VCaP (cell line): Measurements from ENCODE around the gene LLGL2.

Experiments
- H3K27ac ChIP-seq: fragments of 450-650 bp; 2 replicates; pipeline ENCODE4 v1.5.1; 2017
- TF ChIP-seq, protein P1 (sequence below): fragments of 450-650 bp; conservative IDR thresholded peaks from 2 replicates; pipeline ENCODE4 v1.5.1; 2017; ENCODE audit warnings: mild to moderate bottlenecking, moderate library complexity

Gene LLGL2

DNA sequence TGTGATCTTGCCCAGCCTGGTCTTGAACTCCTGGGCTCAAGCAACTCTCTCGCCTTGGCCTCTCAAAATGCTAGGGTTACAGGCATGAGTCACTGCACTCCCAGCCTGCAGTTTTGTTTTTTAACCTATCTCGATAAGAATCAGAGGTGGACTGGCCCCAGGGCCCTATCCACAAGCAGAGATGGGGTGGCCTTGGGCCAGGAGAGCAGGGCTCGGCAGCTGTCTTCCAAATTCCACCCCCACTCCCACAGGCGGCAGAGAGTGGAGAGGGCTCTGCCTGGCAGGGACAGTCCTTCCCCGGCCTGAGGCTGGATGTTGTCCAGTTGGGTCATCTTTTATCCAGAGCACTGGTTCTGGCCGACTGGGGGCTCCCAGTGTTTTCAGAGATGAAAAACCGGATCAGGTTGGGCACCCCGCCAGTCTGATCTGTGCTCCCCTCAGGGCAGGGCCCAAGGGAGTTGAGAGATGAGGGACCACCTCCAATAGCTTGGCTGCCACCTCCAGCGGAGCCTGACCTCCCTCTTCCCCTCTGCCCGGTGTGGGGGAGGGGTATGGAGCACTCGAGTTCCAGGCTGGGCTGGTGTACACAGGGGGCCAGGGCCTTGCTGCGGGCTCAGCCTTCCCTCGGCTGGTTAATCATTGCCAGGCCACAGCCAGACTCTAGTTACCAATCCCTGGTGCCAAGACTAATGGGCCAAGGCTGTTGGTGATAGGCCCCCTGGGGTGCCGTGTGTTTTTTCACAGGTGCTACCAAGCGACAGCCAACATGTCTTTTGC lies 31.8 kb downstream of the LLGL2 start:
- TF ChIP-seq, protein P1, sequence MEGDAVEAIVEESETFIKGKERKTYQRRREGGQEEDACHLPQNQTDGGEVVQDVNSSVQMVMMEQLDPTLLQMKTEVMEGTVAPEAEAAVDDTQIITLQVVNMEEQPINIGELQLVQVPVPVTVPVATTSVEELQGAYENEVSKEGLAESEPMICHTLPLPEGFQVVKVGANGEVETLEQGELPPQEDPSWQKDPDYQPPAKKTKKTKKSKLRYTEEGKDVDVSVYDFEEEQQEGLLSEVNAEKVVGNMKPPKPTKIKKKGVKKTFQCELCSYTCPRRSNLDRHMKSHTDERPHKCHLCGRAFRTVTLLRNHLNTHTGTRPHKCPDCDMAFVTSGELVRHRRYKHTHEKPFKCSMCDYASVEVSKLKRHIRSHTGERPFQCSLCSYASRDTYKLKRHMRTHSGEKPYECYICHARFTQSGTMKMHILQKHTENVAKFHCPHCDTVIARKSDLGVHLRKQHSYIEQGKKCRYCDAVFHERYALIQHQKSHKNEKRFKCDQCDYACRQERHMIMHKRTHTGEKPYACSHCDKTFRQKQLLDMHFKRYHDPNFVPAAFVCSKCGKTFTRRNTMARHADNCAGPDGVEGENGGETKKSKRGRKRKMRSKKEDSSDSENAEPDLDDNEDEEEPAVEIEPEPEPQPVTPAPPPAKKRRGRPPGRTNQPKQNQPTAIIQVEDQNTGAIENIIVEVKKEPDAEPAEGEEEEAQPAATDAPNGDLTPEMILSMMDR = no peak
- H3K27ac ChIP-seq = no peak overlapping the region; the same call in 1 of the 2 replicates

DNA sequence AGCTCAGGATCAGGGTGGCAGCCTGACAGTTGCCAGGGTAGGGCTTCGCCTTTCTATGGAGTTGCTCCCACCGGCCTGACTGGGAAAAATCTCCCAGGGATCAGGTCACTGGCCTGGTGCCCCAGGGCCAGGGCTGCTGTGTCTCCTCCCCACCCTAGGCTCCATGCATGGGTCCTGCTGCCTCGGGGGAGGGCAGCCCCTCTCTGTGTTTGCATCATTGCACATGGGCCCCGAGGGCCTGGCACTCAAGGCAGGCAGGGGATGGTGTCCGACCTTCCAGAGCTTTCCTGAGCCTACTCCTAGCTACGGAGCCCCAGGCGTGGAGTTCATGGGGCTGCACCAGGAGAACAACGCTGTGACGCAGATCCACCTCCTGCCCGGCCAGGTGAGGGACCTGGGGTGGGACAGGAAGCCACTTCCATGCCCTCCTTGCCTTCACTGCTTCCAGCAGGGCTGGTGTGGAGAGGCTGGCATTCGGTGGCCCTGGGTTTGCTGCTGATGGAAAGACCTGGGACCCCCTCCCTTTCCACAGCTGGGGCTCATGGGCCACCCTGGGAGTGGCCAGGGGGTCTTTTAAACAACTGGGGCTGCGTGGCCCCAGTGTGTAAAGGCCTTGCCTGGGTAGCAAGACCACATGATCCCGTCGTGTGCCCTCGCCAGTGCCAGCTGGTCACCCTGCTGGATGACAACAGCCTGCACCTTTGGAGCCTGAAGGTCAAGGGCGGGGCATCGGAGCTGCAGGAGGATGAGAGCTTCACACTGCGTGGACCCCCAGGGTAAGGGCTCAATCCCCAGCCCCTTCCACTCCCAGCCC lies 32.6 kb downstream of the LLGL2 start:
- TF ChIP-seq, protein P1 = no peak
- no peak overlapping the region; the same call in 1 of the 2 replicates for H3K27ac ChIP-seq

DNA sequence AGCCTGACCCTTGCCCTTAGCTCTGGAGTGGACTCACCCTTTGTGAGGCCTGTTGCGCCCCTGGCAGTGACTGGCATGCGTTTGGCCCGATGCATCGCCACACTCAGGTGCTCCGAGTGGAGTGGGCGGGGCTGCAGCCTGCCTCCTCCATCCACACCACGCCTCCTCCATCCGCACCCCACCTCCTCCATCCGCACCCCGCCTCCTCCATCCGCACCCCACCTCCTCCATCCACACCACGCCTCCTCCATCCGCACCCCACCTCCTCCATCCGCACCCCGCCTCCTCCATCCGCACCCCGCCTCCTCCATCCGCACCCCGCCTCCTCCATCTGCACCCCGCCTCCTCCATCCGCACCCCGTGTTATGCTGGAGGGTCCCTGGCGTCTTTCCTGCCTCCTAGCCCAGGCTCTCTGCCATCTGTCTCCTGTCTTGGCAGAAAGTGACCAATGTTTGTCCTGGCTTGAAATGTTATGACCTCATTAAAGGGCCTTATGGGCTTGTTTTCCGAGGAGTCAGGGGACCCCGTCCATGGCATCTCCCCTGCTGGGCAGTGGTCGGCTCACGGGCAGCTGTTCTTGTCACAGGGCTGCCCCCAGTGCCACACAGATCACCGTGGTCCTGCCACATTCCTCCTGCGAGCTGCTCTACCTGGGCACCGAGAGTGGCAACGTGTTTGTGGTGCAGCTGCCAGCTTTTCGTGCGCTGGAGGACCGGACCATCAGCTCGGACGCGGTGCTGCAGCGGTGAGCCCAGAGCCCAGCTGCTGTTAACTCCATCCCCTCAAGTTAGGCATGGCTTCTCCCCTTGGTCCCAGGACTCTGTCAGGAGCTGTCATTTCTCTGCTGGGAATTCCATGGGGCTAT lies 33.4 kb downstream of the LLGL2 start:
- TF ChIP-seq, protein P1 = no peak

DNA sequence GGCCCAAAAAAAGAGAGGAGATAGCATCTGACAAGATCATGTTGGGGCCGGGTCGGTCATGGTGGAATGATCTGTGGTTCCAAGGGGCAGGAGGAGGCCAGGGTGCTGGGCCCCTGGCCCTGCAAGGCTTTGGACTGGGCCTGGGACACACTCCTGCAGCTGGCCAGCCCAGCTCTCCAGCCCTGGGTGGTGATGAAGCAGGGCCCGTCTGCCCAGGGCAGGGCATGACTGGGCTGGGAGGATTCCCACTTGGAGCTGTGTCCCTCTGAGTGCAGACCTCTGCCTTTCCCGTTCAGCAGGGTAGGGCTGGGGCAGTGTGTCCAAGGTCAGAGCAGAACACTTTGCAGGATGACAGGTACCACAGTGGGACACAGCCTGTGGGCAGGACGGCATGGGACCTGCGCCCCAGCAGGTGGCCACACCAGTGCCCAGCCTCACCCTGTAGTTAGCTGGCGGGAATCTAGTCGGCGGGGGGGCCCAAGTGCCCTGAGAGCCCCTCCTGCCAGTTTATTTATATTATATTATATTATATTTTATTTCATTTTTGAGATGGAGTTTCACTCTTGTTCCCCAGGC lies 34.5 kb downstream of the LLGL2 start:
- TF ChIP-seq, protein P1 = no peak
- no peak overlapping the region for H3K27ac ChIP-seq

More for the DNA sequence above, 33.4 kb downstream of the LLGL2 start:
- H3K27ac ChIP-seq = no peak overlapping the region

DNA sequence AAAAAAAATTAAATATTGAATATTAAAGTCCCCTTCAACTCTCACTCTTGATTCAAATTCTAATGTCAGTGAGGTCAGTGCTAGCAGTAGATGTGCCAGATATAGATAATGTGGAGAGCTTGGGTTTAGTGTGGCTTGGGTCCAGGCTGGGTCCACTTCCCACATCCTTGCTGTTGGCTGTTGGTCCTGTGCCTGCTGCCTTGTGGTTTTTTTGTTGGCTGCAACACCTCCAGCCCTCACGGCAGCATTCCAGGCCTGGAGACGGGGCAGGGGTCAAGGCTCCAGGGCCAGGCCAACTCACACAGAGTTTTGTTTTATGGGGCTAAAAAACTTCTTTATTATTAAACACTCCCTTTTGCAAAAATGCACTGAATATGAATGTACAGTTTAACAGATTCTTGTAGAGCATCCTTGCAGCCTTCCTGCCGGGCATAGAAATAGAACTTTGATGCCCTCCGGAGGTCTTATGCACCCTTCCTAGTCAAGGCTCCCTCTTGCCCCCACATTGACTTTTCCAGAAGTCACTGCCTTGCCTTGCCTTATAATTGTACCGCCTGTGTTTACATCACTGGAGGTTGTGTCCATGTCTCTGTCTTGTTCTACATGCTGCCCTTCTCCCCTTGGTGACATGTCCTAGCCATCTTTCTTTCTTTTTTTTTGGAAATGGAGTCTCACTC lies 36.6 kb downstream of the LLGL2 start:
- no peak overlapping the region for H3K27ac ChIP-seq
- TF ChIP-seq, protein P1 = no peak

DNA sequence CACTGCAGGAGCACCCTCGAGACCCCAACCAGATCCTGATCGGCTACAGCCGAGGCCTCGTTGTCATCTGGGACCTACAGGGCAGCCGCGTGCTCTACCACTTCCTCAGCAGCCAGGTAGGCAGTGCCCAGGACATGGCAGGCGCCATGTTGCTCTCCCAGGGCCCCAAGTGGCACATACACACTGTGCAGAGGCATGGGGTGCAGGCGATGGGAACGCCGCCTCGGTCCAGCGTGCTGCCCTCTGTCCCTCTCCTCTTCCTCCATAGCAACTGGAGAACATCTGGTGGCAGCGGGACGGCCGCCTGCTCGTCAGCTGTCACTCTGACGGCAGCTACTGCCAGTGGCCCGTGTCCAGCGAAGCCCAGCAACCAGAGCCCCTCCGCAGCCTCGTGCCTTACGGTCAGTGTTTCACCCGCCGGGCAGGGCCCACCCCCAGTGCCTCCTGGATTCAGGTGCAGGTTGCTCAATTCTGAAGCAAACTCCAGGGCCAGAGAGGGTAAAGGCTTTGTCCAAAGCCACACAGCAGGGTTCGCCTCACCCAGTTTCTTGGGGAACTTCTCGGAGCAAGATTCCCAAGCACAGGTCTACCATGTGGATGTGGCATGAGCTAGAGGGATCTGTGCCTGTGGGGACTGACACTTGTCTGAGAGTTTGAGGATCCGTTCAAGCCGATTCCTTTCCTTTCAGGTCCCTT lies 37.7 kb downstream of the LLGL2 start:
- no peak overlapping the region for H3K27ac ChIP-seq
- TF ChIP-seq, protein P1 = no peak
